ENCODE results near the gene NAA16.
"Not testable (repeated sequence)": the region's sequence is repeated elsewhere in the genome, so short reads cannot be mapped to it uniquely, and the experiment has no call there.

NAA16 gene

DNA sequence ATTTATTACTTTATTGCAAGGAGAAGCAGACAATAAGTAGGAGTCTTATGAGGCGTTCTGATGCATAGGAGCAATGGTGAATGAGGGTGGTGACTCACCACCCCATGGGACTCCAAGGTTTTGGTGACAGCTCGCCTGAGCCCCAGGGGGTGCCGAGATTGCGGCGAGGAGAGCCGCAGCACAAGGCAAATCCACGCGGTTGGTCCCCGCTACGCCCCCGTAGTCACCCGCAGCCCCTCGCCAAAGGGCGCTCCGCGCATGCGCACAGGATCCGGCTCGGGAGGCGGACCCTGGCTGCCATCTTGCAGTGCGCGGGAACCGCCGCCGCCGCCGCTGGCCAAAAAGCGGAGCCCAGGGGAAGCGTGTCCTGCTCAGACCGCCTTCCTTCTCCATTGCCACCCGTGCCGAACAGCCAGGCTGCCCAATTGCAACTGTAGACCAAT is at the start of gene NAA16:
Gene NAA16 (plus strand): TSS at position 305 of the 443 bp plus-strand sequence. CDS start 262 bp downstream, outside the sequence.
- peak; percentile 80 for DNase-seq

DNA sequence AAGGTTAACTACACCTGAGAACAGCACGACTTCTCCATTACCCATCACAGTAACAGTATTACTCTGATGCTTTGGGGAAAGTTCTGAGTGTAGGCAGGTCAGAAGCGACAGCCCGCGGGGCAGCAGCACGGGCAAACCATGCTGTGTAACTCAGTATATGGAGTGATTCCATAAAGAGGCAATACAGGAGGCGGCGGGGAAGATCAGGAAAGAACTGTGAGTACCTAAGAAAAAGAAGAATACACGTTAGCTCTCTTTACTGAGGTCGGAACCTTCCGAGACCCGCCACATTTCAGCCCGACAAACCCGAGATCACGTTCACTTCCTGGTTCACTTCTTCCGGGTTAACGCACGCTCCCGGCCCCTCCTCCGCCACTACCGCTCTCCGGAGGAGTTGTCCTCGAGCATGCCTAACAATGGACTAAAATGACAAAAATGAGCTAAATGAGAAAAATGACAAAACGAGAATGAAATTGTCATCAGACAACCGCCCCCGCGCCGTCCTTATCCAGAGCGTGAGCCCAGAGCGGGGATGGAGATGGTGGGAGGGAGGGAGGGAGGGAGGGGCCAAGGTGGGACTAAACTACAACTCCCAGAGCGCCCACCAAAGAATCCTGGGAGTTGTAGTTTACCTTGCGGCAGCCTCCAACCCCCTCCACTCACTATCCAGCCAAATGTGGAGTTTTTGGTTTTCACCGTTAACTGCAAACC is 47.7 kb upstream of the NAA16 start, which contains the start of gene MTRF1:
Gene MTRF1 (minus strand): TSS at position 316 of the 711 bp plus-strand sequence. CDS start 2,669 bp downstream, outside the sequence.
- peak; percentile 26 for DNase-seq

DNA sequence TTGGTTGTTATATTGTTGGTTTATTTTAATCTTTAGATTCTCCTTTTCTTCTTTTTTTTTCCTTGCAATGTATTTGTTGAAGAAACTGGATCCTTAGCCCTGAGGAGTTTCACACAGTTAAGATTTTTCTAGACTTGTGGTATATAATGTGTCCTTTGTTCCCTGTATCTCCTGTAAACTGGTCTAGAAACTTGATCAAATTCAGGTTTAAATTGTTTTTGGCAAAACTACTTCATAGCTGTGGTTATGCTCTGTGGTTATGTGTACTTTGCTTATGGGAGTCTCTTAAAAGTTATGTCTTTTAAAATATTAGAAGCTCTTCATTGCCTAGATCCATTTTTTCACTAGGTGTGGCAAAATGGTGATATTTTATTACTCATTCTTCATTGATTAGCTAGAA is 44.0 kb upstream of the NAA16 start:
- no peak for DNase-seq

DNA sequence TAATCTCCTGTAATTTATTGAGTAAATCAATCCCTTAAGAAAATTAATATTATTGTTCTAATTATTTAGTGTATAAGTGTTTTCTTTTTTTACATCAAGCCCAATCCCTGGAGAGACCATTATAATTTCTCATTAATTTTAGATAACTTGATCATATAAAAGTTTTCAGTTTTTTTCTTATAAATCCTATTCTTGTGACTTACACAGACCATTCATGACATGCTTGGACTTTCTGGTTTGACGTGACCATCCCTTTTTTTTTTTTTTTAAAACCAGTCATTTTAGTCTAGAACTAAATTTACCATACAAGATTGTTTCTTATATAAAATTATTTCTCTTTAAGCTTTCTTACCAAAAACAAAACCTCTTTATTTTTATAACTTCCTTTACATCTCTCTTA is 42.3 kb upstream of the NAA16 start:
- no peak for DNase-seq

DNA sequence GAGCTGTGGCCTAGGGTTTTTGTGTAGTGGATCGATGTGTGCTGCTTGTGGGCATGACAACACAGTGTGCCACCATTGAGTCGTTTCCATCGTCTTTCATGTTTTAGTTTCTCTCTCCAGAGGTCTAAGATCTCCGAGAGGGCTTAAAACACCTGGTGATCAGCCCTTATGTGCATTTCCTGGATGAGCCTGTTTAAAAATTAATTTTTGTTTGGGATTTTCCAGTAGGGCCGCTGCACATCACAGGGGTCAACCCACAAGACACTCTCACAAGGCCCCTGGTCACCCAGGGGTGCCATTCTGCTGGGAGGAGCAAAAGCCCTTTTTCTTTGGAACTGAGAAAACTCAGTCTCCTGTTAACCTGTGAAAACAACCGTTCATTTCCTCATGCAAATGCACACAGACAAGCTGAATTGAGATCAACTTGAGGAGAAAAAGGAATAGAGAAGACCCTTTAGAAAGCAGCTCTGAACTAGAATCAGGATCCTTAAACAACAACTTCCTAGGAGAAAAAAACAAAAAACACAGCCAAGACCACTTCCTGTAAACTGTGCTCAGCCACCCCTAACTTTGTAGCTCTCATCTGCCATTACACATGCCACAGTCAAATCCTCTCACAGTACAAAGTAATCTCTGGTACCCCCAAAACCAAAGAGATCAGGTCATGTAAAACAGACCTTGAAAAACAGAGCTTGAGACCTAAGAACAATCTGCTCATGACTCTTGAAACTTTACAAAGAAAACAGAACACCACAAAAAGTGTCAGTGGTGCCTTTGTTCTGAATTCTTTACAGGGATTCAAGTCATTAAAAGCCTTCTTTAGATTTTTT is 39.4 kb upstream of the NAA16 start:
- DNase-seq, result no peak

DNA sequence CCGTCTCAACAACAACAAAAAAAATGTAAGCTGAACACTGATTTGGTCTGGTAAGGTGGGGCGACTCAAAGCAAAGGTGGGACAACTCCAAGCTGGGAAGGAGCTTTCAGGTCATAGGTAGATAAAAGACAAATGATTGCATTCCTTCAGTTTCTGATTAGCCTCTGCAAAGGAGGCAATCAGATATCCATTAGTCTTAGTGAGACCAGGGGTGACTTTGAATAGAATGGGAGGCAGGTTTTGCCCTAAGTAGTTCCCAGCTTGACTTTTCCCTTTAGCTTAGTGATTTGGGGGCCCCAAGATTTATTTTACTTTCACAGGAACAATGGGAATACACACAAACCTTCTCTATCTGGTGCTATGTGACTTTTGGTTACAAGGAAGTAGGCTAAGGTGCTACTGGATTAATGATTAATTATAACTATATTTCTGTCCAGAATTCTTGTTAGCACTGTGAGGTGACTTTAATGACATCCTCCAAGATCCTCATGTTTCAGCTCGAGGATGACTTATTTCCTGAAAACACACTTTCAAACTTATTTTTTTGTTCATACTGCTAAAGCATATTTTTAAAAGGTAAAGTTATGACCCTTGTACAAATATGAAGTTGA is 37.1 kb upstream of the NAA16 start:
- DNase-seq, result no peak

DNA sequence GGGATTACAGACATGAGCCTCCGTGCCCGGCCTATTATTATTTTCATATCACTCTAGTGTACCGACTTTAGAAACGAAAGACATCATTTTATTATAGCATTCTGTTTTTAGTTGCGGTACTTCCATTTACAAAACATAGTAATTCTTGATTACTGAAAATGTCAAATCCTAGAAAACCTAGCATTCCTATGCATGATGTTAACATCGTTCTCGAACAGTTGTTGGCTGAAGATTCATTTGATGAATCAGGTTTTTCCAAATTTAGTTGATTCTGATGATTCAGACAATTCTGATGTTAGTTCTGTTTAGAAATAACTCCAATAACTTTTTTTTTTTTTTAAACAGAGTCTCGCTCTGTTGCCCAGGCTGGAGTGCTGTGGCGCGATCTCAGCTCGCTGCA is 36.2 kb upstream of the NAA16 start:
- DNase-seq, result no peak

DNA sequence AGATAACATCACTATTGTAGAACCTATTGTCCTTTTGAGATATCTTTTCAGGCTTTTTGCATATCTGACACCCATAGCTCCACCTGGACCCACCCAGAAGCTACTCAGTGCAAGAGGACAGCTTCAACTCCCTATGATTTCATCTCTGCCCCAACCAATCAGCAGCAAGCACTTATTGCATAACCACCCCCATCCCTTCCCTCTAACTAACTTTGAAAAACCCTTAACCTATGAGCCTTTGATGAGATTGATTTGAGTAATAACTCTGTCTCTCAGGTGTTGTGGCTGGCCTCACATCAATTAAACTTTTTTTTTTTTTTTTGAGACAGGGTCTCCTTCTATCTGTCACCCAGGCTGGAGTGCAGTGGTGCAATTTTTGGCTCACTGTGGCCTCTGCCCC is 34.2 kb upstream of the NAA16 start:
- no peak for DNase-seq

DNA sequence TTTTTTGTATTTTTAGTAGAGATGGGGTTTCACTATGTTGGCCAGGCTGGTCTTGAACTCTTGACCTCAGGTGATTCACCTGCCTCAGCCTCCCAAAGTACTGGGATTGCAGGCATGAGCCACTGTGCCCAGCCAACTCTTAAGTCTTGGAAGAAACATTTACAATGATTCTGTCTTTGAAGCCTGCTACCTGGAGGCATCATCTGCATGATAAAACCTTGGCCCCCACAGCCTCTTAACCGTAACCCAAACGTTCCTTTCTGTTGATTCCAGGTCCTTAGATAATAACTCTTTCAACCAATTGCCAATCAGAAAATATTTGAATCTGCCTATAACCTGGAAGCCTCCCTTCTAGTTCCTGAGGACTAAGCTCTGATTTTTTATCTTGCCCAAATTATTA is 31.9 kb upstream of the NAA16 start:
- DNase-seq, result not testable (repeated sequence)

DNA sequence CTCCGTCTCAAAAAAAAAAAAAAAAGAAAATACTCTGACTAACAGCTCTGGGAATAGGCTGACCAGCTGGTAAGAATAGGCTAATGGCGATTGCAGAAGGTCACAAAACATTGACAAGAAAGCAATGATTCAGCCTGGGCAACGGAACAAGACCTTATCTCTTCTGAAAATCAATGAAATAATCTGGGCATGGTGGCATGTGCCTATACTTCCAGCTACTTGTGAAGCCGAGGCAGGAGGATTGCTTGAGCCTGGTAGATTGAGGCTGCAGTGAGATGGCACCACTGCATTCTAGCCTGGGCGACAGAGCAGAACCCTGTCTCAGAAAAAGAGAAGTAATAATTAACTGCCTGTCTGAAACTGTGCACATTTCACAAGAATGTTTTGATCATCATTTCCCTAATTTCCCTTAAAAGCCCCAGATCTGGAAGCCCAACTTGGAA is 28.9 kb upstream of the NAA16 start:
- DNase-seq, result no peak

DNA sequence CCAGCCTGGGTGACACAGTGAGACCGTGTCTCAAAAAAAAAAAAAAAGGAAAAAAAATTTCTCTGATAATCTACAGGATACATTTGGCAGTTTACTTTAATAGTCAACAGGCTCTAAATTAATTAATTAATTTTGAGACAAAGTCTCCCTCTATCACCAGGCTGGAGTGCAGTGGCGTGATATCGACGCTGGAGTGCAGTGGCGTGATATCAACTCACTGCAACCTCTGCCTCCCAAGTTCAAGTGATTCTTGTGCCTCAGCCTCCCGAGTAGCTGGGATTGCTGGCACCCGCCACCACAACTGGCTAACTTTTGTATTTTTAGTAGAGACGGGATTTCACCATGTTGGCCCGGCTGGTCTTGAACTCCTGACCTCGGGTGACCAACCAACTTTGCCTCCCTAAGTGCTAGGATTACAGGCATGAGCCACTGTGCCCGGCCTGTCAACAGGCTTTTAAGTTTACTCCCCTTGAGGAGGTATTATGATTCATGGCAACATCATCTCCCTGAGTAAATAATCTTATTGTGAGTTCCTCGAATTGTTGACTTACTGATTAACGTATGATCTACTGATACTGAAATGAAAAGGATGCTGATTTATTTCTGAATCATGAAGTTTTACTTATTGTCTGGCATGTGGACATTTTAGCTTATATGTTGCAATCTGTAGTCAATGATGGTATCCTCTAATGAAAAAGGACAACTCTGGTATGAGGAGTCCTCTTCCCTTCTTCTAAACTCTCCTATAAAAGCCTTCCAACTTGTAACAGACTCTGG is 26.4 kb upstream of the NAA16 start:
- DNase-seq, result no peak

DNA sequence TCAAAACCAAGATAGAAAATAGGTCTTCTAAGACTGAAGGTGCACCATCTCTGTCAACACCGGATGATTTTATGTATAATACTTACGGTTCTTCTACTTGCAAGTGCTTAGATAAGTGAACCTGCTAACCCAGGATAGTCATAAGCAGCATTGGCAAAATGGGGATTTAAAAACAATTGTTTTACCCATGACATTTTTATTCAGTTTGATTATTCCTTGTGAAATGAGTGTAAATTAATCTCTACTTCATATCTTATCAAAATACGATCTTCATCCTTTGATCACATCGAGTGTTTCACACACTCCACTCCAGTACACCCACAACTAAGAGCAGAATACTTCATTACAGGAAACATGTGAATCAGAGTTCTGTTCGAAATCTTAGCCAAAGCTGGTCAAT is 24.7 kb upstream of the NAA16 start:
- DNase-seq, result no peak

DNA sequence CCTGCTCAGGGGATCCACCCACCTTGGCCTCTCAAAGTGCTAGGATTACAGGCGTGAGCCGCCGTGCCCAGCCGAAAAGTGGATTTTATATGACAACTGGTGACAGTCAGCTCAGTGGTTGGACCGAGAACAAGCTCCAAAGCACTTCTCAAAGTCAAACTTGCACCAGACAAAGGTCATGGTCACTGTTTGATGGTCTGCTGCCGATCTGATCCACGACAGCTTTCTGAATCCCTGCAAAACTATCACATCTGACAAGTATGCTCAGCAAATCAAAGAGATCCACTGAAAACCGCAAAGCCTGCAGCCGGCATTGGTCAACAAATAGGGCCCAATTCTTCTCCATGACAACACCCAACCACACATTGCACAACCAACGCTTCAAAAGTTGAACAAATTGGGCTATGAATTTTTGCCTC is 21.6 kb upstream of the NAA16 start:
- DNase-seq, result no peak

DNA sequence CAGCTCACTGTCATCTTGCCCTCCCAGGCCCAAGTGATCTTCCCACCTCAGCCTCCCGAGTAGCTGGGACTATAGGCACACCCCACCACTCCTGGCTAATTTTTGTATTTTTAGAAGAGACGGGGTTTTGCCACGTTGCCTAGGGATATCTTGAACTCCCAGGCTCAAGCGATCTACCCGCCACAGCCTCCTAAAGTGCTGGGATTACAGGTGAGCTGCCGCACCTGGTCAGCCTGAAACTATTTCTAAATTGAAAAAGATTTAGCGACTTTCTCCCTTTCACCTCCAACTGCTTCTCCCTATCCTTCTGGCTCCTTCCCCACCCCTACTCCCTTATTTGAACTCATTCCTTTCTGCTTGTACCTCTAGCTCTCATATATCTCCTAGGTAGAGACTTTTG is 19.8 kb upstream of the NAA16 start:
- no peak for DNase-seq

DNA sequence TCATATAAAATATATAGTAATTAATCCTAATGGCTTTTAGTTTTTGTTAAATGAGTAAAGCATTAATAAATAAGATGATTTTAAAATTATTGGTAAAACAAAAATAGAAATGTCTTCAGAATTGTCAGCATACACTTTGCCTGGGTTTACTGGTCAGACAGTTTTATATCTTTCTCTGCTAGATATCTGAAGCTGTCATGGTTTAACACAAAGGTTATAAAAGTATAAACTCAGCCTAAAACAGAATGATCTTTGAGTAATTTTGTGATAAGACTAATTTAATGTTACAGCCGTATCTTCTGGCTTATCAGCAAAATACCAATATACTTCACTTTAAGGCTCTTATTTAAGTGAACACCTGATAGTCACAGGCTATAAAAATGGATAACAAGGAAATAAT is 17.8 kb upstream of the NAA16 start:
- DNase-seq, result no peak

DNA sequence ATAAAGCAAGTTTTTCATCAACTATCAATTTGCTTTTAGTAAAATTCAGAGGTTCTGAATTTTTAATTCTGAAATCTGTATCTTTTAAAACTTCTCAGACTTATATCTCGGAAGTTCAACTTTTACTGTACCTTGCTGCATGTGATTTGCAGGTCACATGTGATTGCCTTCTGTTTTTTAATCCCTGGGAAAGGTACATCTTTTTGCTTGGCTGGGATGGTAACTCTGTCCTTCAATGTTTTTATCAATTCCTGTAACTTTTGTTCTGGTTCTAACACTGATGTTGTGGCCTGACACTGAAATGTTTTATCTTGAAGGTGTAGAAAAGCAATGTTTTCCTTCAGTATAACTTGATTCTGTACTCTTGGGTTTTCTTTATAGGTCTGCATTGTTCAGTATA is 16.2 kb upstream of the NAA16 start:
- no peak for DNase-seq

DNA sequence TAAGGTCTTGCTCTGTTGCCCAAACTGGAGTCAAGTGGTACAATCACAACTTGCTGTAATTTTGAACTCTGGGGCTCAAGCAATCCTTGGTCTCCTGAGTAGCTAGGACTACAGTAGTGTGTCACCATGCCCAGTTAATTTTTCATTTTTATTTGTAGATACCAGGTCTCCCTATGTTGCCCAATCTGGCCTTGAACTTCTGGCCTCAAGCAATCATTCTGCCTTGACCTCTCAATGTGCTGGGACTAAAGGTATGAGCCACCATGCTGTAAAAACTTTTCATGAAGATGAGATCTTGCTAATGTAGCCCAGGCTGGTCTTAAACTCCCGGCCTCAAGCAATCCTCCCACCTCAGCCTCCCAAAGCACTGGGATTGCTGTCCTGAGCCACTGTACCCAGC is 15.1 kb upstream of the NAA16 start:
- no peak for DNase-seq

DNA sequence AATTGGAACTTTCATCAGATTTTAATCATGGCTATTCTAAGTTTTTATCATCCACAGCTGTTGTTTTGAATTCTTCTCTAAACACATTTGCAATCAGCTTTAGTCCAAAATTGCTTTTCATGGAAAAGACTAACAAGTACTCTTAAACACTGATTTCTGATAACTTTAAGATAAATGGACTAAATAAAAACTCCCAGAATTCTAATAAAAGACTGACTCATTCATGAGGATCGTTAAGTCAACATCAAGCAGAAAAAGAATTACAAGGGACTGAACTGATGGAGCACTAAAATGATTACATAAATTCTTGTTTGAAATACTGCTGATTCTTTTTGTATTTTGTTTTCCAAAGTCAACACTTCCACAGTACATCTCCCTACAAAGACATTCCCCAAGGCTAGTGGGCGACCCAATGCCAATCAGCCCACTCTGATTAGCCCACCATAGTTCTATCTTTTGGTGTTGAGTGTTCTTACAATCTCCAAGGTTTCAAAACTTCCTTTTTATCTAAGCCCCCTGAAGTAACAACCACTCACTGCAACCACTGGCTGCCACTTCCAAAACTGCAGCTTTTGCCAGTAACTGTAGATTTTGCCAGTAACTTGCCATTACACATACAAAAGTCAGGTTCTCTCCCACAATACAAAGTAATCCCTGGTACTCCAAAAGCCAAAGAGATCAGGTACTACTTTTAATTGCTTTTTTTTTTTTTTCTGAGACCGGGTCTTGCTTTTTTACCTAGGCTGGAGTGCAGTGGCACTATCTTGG is 14.0 kb upstream of the NAA16 start:
- no peak for DNase-seq

DNA sequence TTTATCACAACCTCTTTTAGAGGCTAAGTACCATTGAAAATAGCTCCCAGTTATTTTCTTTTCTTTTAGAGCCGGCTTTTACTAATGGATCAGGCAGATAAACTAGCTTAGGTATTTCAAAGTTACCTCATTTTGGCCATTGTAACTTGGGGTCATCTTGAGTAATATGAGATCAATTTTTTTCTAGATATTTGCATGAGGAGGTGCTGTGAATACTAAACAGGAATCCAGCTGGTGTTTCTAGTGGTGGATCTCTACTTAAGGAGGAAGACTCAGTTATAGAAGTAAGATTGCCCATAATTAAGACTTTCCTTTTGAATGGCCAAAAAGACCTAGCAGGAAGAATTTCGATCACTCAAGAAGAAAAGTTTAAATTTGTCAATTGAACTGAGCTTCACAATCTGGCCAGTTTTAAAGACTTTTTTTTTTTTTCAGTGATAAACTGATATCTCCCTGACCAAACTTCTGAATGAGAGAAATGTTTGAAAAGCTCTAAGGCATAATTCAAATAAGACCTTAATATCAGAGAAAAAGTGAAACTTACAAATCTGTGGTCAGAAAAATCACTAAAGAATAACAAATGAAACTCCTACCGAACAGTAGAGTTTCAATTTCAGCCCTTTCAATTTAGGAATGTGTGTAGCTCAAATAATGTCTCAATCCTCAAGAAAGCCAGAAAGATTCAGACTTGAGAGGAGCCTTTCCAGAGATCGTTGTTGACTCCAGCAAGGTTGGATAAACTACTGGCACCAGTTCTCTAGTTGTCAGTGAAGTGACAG is 11.6 kb upstream of the NAA16 start:
- DNase-seq, result no peak

DNA sequence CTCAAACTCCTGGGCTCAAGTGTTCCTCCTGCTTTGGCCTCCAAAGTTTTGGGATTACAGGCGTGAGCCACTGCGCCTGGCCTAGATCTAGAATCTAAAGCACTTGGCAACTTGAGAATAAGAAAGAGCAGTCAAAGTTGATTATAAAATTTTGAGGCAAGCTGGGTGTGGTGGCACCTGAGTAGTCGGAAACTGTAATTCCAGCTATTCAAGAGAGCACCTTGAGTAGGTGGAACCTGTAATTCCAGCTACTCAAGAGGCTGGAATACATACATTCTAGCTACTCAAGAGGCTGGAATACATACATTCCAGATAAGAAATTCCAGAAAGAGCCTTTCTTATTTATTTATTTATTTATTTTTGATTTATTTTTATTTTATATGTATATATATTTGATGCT is 8.3 kb upstream of the NAA16 start:
- DNase-seq, result no peak

DNA sequence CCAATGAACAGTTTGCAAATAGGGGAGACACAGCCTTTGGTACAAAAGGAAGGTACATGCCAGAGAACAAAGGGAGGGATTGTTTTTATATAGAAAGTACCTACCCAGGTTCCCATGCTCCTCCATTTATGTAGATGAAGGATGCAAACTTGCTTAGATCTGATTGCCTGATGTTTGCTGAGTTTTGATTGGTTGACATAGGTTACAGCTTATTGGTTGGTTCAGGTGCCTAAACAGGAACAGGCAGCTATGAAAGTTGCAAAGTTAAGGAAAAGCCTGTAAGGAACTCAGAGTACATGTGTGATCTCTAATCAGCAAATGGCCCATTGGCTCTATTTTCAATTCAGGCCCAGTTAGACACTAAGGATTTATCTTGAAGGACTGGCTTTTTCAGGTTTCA is 6.5 kb upstream of the NAA16 start:
- no peak for DNase-seq
